Upper lobe of left lung (tissue), 6 donors: Measurements from ENCODE around the gene ITGAX. TPM values are rescaled to one million over a fixed set of nuclear protein-coding genes. Genes with fewer than 3 reads are reported as not detected.

Experiments used
- ATAC-seq, 2 donors: fragments of 200-7000 bp; cut with Tn5 transposase; one replicate each; pipeline ENCODE4 v1.9.1; 2022; ENCODE audit warnings: mild to moderate bottlenecking in 2 of 2, moderate library complexity in 2 of 2; ENCODE audit not compliant: low FRiP score in 2 of 2
- DNase-seq, 2 donors: peaks; one replicate each; pipeline ENCODE4 v3.0.0-alpha.2; 2019 to 2020
- H3K27ac ChIP-seq, 4 donors: fragments of 200-600 bp; sonication (generic); one replicate each; pipeline ENCODE4 v1.5.1; 2016 to 2019
- H3K27me3 ChIP-seq, 4 donors: fragments of 200-600 bp; sonication (generic); one replicate each; pipeline ENCODE4 v1.5.1; 2017 to 2019
- H3K36me3 ChIP-seq, 4 donors: fragments of 200-600 bp; sonication (generic); one replicate each; pipeline ENCODE4 v1.5.1; 2016 to 2019
- H3K4me1 ChIP-seq, 4 donors: fragments of 200-600 bp; sonication (generic); one replicate each; pipeline ENCODE4 v1.5.1; 2018 to 2019
- H3K4me3 ChIP-seq, 4 donors: fragments of 200-600 bp; sonication (generic); one replicate each; pipeline ENCODE4 v1.5.1; 2017 to 2019; ENCODE audit warnings: mild to moderate bottlenecking in 2 of 4, moderate library complexity in 1 of 4
- H3K9me3 ChIP-seq, 4 donors: fragments of 200-600 bp; sonication (generic); one replicate each; pipeline ENCODE4 v1.5.1; 2018 to 2019
- CTCF ChIP-seq, 6 experiments: fragments of 450-650 bp in 4 of 6; fragments of 200-600 bp in 2 of 6; sonication (generic) in 2 of 6; IDR thresholded peaks; one replicate each; pipeline ENCODE4 v1.5.1; 2016 to 2019; ENCODE audit warnings: antibody characterized with exemption in 6 of 6
- EP300 ChIP-seq, 4 donors: sonication (generic); formaldehyde crosslinking; IDR thresholded peaks; one replicate each; pipeline ENCODE4 v1.5.1; 2017; ENCODE audit warnings: antibody characterized with exemption in 4 of 4, control low read depth in 2 of 4
- POLR2A ChIP-seq, 4 donors: fragments of 450-650 bp; IDR thresholded peaks; one replicate each; pipeline ENCODE4 v1.5.1; 2016 to 2017; ENCODE audit warnings: antibody characterized with exemption in 4 of 4, mild to moderate bottlenecking in 2 of 4
- POLR2AphosphoS5 ChIP-seq, 2 donors: sonication (generic); formaldehyde crosslinking; IDR thresholded peaks; one replicate each; pipeline ENCODE4 v1.5.1; 2017; ENCODE audit warnings: antibody characterized with exemption in 2 of 2
- WGBS, 2 donors: methylation state at CpG; one replicate each; pipeline ENCODE4 v1.1.5; 2017 to 2018; 5-methylcytosine and 5-hydroxymethylcytosine counted together
- total RNA-seq, 6 donors: library from RNA; depleted of rRNA in 4 of 6; stranded (reverse); fragments of >200 nt in 4 of 6; gene quantifications; one replicate each; pipeline versions ENCODE4 v1.1.0 to v1.2.1, GENCODE V29; 2016 to 2021
- donor health status: DM: no; HTN: no; CAD: no; lungs with moderate emphysema.
- donor health status: DM: no; HTN: yes; CAD: no; lungs with severe emphysema.

Gene ITGAX
- total RNA-seq, 6 donors from 2014 or later: 24.0 to 318 (median 134) TPM

GRCh38 chr16:31429796-31430195, 74.8 kb downstream of the ITGAX start:
- DNase-seq: no peak
- H3K27ac ChIP-seq: no peak overlapping the region
- no peak for TF ChIP-seq CTCF (IDR thresholded peaks at IDR 0.05)
- TF ChIP-seq POLR2A (IDR thresholded peaks at IDR 0.05): no peak
- TF ChIP-seq EP300 (IDR thresholded peaks at IDR 0.05): no peak
- TF ChIP-seq POLR2AphosphoS5 (IDR thresholded peaks at IDR 0.05): no peak
- no peaks in the 10 kb centered on the region for H3K9me3 ChIP-seq
- H3K27me3 ChIP-seq: no peaks in the 10 kb centered on the region
- 83 to 89% methylated on average over 3 of the region's 3 CpGs for WGBS, 2 donors
- H3K36me3 ChIP-seq: no peaks in the 10 kb centered on the region
- peaks cover 3 to 6% (median 5%) of the 10 kb centered on the region in 4 donors for H3K4me1 ChIP-seq
- no peak for ATAC-seq
- H3K4me3 ChIP-seq: no peak overlapping the region

- 55 to 58% methylated on average over 5 of the region's 5 CpGs for WGBS, 2 donors
- Histone ChIP-seq H3K4me3 (no peak overlapping the region), H3K4me1 (peaks cover 3 to 6% (median 5%) of the 10 kb centered on the region in 4 donors), H3K27me3 (no peaks in the 10 kb centered on the region), H3K36me3 (no peaks in the 10 kb centered on the region), H3K9me3 (no peaks in the 10 kb centered on the region), H3K27ac (no peak overlapping the region)
- TF ChIP-seq CTCF (IDR thresholded peaks at IDR 0.05) (no peak), EP300 (IDR thresholded peaks at IDR 0.05) (no peak), POLR2A (IDR thresholded peaks at IDR 0.05) (no peak), POLR2AphosphoS5 (IDR thresholded peaks at IDR 0.05) (no peak)
- DNase-seq (no peak), ATAC-seq (no peak)
Measured at GRCh38 chr16:31430380-31431052, 75.5 kb downstream of the ITGAX start.

Other genes with a start within 250 kb of the ITGAX start
- gene BCKDK, start 246.8 kb upstream of the ITGAX start, total RNA-seq: 10 to 100 TPM; 23.2 to 64.4 (median 39.3) TPM
- gene KAT8, start 237.5 kb upstream of the ITGAX start, total RNA-seq: 100 to 1,000 TPM in 1 of 6 donors, 10 to 100 TPM in 5; 73.9 to 144 (median 83.6) TPM
- gene PRSS8, start 219.4 kb upstream of the ITGAX start, total RNA-seq: 100 to 1,000 TPM in 3 of 6 donors, 10 to 100 TPM in 3; 59.7 to 155 (median 109) TPM
- 10 to 100 TPM in 2 of 6 donors, 1 to 10 TPM in 4; 1.4 to 61.8 (median 5.6) TPM for gene PRSS36, start 205.1 kb upstream of the ITGAX start, total RNA-seq
- 100 to 1,000 TPM in 3 of 6 donors, 10 to 100 TPM in 3; 65.7 to 258 (median 145) TPM for gene FUS, start 175.0 kb upstream of the ITGAX start, total RNA-seq
- gene PYCARD, start 152.4 kb upstream of the ITGAX start, total RNA-seq: 100 to 1,000 TPM in 1 of 6 donors, 10 to 100 TPM in 5; 44.0 to 103 (median 83.7) TPM
- under 1 TPM in 1 of 6 donors, not detected in 5; 0.27 TPM for gene TRIM72, start 141.1 kb upstream of the ITGAX start, total RNA-seq
- gene PYDC1, start 138.0 kb upstream of the ITGAX start, total RNA-seq: not detected
- 10 to 100 TPM; 12.3 to 65.2 (median 40.9) TPM for gene ITGAM, start 95.2 kb upstream of the ITGAX start, total RNA-seq
- under 1 TPM in 3 of 6 donors, not detected in 3; 0.15 to 0.69 (median 0.52) TPM for gene ITGAD, start 38.2 kb downstream of the ITGAX start, total RNA-seq
- not detected for gene COX6A2, start 73.2 kb downstream of the ITGAX start, total RNA-seq
- gene ZNF843, start 87.6 kb downstream of the ITGAX start, total RNA-seq: 1 to 10 TPM in 1 of 6 donors, under 1 TPM in 4, not detected in 1; 0.30 to 1.0 (median 0.77) TPM
- 10 to 100 TPM in 5 of 6 donors, 1 to 10 TPM in 1; 6.6 to 18.9 (median 16.2) TPM for gene ARMC5, start 104.3 kb downstream of the ITGAX start, total RNA-seq
- gene TGFB1I1, start 117.0 kb downstream of the ITGAX start, total RNA-seq: 10 to 100 TPM; 21.0 to 62.8 (median 27.8) TPM
- 1 to 10 TPM in 4 of 6 donors, under 1 TPM in 2; 0.84 to 3.3 (median 1.2) TPM for gene SLC5A2, start 127.9 kb downstream of the ITGAX start, total RNA-seq
- 100 to 1,000 TPM in 1 of 6 donors, 10 to 100 TPM in 5; 46.8 to 132 (median 80.6) TPM for gene RUSF1, start 153.2 kb downstream of the ITGAX start, total RNA-seq
- gene AHSP, start 172.7 kb downstream of the ITGAX start, total RNA-seq: not detected